Measurements from ENCODE around the gene COL4A2.
"Not testable (repeated sequence)": the region's sequence is repeated elsewhere in the genome, so short reads cannot be mapped to it uniquely, and the experiment has no call there.

Gene COL4A2

DNA sequence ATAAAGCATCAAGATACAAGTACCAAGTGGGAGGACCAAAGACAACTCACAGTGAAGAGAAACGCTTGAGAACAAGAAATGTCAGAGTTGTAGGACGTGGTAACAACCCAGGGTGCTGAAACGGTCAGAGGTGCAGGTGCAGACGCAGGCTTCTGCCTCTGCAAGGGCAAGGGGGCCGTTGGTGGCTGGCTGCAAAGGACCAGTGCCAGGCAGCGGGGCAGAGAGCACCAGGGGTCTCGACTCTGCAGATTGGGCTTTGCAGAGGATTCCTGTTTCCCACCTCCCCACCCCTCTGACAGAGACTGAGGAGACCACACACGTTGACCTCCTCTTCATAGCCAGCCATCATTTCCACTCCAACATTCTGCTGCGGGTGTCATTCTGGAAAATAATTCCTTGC, 216.1 kb downstream of the COL4A2 start:
- no peak for FAIRE-seq

DNA sequence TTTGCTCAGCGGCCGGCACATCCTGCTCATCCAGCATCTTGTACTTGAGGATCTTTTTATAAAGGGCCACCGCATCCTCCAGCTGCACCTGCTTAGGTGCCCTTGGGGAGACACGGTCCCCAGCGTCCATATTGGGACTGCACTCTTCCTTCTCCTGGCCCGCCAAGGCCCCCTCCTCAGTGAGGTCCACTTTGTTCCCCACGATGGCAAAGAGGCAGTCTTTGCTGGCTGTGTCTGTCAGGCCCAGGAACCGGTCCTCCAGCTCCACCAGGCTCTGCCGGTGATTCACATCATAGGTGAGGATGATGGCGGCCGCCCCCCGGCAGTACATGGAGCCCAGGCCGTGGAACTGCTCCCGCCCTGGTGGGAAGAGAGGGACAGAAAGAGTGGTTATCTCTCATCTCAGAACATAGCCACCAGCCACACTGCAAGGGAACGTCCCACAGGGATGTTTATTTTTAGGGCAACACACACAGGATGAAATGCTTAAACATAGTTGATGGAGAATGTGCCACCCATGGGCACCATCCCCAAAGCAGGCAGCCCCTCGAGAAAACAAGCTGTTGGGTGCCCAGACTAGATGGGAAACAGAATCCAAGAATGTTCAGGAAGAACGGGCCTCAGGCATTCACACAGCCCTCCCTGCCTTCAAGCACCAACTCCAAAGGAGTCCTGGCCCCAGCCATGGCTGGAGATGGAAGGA, 216.9 kb downstream of the COL4A2 start:
- no peak for FAIRE-seq

DNA sequence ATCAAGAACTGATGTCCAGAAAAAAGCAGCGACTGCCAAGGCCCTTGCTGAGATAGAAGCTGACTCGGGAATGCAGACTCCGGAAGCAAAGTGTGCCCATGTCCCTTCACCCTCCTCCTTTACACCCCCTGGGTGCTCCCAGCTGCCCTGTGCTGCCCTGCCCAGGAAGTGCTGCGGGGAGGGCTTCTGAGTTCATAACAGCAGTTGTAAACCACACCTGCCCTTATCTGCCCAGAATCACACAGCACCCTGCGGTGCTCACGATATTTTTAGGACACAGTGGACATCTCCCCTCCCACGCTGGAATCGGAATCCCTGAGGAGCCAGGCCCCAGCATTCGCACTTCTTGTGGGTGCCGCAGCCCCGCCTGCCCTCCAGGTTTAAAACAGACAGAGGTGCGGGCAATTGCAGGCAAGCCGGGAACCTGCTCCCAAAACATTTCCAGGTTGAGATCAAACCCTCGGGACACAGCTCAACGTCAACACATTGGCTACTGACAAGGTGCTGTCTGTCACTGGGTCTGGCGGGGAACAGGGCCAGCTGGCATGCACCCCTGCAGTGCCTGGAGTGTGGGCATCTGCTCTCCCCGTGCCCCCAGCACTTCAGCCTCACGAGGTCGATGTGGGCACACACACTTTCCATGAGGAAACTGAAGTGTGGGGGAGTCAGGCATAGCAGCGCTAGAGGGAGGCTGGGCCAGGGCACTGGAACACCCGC, 217.6 kb downstream of the COL4A2 start:
- FAIRE-seq: no peak

DNA sequence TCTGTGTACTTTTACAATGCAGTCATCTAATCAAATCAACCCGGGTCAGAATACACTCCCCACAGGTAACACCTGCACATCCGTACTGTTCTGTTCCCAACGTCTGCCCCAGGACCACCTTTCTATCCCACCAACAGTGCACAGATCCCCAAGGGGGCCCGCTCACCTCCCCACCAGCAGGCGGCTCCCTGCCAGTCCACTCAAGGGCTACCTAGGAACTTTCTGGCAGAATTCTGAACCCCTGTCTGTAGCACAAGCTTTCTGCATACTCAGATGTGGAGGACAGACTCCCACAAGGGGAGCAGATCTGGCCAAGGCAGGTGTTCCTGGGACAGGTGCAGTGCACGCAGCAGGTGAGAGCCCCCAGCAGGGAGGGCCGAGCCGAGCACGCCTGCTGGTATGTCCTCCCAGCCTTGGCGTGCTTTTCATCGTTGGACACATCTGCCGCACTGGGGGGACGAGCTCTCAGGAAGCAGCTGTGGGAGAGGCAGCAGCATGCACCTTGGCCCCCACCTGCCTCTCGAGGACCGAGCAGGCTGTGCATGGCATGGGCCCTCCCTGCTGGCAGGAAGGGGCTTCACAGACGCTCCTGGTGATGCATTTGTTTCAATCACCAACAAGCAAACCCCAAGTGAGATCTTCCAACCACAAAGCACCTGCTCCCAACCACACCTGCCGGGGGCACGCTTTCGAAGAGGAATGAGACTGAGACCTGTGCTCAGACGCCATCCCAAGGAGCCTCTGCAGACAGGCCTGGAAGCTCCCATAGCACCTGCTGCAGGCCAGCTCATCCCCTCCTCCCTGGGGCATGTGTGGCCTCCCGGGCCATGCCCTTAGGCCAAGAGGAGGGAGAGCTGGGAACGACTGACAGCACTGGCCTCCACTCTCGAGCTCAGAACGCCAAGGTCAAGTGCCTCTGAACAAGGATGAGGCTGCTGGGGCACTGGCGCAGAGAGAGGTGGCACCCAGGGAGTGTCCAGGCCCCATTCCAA, 218.5 kb downstream of the COL4A2 start:
- no peak for FAIRE-seq

DNA sequence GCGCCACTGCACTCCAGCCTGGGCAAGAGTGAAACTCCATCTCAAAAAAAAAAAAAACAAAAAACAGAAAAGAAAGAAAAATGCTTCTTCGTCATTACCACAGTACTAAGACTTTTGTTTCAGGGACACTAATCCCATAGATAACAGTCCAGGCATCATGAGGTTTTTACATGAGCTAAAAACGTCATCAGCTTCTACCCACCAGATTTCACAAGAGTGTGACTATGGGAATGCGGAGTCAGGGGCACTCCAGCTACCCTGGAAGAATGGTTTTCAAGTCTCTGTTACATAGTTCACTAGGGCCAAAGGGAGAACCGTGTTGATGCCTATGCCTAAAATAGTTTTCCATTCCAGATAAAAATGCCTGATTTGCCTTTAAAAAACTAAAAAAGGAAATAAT, 221.3 kb downstream of the COL4A2 start:
- FAIRE-seq: no peak

DNA sequence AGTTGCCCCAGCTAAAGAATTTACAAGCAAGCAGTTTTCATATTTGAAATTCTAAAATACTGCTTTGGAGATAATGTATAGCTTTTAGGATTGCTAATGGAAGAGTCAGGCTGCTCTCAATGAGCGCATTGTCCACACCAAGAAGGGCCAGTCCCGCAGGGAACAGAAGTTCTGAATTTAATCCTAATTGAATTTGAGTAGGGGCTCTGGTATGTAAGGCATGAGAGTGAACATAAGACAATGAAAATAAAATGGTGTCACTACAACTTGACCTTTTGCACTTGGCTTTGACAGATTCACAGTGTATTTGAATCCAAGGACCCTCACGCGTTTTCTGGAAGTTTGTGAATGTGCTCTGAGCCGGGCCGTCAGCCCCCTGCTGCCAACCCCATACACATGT, 221.8 kb downstream of the COL4A2 start:
- FAIRE-seq: no peak

DNA sequence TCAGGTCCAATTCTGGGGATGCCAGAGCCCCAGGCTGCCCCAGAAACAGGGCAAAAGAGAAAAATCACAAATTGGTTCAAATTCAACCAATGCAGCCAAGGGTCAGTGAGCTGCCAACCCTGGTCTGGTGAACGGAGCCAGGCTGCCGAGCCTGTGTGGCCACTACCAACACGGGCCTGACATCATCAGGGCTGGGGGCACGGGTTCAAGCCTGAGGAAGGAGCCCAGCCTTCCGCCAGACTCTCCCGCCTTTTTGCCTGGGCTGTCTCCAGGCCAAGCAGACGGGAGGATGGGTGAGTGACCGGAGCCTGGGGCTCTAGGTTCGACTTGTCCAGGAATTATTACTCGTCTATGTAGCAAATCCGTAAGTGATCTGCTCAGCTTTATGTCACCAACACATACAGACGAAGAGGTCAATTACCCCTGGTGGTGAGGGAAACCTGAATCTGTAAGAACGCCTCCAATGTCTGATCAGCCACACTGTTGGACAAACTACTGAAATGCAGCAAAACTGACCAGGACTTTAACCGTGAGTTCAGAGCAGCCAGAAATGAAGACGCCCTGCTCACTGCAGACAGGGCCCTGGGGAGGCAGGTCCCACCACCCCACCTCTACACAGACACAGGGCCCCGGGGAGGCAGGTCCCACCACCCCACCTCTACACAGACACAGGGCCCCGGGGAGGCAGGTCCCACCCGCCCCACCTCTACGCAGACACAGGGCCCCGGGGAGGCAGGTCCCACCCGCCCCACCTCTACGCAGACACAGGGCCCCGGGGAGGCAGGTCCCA, 222.6 kb downstream of the COL4A2 start:
- FAIRE-seq: no peak

DNA sequence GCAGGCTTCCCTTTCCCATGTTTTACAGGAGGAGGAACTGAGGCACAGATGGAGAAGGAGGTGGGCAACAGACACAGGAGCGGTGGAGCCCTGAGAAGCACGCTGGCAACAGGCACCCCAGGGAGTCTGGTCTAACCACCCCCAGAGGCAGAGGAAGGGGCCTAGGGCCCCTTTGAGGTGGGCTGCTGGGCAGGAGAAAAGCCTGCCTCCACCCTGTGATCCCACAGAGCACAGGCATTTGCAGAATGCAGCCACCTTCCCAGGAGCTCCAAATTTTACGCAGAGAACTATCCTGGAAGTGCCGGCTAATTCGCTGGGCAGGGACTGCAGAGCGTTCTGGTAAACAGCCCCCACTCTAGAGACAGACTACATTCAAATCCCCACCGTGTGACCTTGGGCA, 224.0 kb downstream of the COL4A2 start:
- FAIRE-seq: no peak

DNA sequence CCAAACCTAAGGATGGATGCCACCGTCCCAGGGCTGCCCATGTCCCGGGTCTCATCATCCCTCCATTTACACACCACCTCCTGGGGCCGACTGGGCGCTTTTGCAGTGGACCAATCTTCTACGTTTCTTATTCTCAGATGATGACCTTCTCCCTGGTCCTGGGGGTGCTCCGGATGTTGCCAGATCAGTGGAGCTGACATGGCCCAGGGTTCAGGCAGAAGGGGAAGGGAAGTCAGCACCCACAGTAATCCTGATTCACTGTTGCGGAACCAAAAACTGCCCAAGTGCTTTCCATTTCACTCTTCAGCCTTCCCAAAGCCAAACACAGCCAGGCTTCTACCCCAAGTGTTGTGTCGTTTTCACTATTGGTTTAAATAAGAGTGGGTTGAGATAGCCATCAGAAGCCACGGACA, 224.6 kb downstream of the COL4A2 start:
- FAIRE-seq: no peak

DNA sequence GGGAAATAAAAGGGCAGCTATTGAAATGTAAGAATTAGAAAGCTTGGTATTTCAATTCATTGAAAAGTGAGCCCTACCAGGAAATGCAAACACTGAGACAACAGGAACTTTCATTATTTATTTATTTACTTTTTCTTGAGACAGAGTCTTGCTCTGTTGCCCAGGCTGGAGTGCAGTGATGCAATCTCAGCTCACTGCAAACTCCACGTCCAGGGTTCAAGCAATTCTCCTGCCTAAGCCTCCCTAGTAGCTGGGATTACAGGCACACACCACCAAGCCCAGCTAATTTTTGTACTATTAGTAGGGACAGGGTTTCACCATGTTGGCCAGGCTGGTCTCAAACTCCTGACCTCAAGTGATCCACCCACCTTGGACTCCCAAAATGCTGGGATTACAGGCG, 225.2 kb downstream of the COL4A2 start:
- not testable (repeated sequence) for FAIRE-seq

DNA sequence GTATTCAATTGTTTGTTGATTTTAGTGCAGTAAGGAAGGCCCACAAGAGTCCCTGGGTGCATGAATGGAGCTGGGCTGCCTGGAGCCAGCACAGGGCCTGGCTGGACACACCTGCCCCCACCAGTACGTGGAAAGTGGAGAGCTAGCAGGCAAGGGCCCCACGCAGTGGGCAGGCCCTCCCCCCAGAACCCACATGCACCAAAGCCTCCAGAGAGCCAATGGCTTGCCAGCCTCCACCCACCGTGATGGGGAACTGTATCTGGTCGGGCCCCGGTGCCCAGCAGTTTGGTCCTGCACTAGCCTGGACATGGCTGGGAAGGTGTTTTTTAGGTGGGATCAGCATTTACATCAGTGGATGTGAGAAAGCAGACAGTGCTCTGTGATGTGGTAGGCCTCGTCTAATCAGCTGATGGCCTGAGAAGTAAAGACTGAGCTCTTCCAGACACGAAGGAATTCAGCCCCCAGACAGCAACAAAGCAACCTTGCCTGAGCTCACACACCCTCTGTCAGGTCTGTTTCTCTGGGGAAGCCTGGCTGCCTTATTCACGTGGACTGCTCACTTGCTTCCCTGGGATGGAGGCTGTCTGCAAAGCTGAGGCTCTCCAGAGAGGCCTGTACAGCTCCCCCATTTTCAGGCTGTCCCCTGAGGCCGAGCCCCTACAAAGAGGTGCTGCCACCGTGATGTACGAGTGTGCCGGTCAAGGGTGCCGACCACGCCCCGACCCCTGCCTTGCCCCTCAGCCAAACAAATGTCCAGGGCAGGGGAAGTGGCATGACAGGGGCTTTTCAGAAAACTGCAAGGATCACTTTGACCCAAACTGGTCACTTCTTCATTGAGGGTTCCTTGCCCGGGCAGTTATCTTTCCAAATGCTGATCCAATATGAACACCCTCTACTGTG, 226.9 kb downstream of the COL4A2 start:
- no peak for FAIRE-seq

DNA sequence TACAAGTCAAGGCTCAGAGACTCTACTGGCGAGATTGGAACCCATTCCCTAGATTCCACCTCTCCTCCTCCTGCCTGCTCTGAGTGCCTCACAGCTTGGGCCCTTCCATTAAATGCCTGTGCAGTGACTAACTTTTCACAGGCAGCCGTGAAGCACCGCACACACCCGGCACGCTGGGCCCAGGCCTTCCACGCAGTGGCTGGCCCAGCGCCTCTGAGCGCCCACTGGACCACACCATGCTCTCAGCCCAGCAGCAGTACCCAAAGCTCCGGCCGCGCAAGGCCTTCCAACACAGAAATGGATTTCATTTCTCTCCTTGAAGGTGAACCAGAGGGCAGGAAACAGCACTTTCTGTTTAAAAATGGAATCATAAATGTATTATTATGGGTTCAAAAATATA, 228.4 kb downstream of the COL4A2 start:
- no peak for FAIRE-seq

DNA sequence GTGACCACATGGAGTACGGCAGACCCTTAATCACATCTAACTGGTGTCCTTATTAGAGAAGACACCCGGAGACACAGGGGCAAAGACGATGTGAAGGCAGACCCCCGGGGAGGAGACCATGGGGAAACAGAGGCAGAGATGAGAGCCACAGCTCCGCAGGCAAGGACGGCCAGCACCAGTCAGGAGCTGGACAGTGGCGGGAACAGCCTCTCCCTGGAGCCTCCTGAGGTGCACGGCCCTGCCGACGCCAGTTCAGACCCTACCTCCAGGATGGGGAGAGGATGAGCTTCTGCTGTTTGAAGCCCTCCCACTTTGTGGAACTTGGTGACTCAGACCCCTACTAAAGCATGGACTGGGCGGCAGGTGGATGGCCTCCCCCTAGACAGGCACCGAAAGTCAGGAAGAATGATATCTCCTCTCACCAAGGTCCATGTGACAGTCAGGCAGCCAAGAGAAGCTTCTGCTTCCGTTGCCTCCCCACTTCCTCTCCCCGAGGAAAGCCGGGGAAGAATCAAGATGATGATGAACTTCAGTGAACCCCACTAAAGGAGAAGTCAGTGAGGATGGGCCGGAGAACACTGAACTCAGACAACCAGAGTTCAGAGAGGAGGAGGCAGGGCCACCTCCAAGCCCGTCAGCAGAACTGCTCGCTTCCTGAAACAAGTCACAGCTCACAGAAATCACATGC, 229.1 kb downstream of the COL4A2 start:
- FAIRE-seq: no peak

DNA sequence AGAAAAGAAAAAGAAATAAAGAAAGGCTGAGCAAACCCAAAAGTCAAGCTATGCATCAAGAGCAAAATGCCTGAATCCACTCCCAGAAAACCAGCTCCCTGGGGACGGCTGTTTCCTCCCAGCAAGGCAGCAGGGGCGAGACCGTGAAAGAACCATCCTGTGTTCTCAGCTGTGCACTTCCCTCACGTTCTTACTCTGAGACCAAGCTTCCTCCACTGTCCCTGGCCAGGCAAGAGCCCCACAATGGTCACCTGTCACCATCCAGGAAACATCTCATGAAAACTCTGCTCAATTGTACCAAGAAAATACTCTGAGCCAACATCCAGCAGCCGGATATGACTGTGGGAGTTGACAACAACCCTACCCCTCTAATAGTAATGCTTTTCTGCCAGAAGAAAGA, 231.5 kb downstream of the COL4A2 start:
- FAIRE-seq: no peak

DNA sequence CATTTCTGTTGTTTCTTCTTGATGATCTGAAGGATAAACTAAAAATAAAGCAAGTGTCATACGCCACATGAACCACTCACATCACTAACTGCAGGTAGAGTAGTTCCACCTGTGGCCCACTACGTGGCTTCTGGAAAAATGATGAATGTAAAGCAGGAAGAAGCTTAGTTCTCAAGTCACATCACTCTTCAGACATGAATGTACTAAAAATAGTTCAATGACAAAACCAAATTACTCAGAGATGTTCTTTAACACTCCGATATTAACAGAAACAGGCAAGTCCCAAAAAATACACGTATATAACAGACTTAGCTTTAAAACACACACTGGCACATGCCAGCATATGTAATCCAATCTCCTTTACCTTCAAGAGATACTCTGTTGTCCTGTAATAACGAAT, 232.8 kb downstream of the COL4A2 start:
- no peak for FAIRE-seq

DNA sequence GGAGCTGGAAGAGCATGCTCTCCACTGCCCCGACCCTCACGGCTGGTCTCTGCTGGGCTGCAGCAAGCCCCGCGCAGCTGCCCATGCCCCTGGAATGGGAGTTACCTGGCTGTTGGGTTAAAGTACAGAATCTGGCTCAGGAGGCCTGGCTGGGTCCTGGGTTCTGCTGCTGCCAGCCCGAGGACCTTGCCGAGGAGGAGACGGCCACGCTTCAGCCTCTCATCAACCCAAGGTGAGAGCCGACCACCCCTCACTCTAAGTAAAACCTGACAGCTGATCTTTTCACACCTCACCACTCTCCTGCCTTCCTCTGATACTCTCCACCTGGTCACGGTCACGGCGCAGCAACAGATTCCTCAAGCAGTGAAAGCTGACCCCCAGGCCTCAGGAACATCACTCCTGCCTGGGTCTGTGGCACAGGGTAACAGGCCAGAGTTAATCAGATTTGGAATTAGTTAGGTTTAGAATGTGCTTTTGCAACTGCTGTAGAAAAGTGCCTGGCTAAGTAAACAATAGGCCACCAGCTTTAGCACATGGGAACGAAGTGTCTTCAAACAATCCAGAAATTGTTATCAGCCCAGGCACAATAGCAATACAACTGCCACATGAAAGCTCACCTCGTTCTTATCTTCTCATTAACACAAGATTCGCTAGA, 233.9 kb downstream of the COL4A2 start:
- no peak for FAIRE-seq

DNA sequence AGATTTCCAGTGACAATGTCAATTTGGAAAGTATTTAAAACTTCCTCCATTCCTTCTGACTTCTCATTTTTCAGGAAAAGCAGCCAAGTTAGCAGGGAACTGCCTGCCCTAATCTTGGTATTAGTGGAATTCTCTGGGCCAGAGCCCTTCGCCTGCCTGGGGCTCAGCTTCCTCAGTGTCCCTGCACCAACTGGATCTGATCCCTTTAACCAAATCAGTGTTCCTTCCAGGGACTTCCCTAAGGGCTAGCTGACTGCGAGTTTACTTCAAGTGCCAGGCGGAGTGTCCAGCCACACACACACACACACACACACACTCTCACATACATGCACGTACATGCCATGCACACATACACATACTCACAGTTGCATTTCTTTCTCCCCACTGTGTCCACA, 234.4 kb downstream of the COL4A2 start:
- FAIRE-seq: no peak

DNA sequence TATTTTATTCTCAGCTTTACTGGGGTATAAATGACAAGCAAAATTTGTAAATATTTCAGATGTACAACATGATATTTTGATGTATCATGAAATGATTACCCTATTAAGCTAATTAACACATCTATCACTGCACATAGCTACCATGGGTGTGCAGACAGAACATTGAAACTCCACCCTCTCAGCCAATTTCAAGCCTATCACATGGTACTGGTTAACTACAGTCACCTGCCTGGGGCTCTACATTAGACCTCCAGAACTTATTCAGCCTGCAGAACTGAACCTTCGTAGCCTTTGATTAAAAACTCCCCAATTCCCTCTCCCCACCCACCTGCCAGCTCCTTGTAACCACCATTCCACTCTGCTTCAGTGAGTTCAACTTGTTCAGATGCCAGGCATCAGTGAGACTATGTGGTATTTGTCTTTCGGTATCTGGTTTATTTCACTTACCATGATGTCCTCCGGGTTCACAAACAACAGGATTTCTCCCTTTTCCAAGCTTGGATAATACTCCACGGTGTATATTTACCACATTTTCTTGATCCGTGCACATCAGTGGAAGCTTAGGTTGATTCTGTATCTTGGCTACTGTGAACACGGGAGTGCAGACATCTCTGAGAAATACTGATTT, 235.2 kb downstream of the COL4A2 start:
- no peak for FAIRE-seq

DNA sequence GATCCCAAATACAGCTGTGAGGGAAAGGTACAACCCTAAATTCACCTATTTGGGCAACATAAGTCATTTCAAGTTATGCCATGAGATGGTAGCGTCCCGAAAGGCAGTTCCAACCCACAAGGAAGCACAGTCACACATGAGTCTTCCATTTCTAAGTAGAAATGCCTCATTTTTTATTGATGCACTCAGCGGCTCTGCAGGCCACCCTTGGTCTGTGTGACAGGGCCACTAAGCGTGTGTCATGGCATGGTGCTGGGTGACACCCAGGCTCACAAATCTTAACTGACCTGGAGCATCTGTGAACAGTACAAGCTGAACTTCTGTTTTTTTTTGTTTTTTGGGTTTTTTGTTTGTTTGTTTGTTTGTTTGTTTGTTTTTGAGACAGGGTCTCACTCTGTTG, 239.3 kb downstream of the COL4A2 start:
- no peak for FAIRE-seq

DNA sequence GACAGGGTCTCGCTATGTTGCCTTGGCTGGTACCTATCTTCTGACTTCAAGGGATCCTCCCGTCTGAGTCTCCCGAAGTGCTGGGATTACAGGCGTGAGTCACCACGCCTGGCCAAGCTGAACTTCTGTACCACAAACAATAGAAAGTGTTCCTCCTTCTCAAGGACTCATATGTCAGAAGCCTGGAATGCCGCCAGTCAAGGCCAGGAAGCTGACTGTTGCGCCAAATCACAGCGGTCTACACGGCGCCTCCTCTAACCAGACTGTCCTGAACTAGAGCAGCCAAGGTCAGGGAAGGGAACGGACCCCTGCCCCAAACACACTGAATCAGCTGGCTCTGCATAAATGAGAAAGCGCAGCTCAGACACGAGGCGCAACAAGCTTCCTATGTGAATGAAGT, 239.8 kb downstream of the COL4A2 start:
- no peak for FAIRE-seq

Measured in G401.6 (cell line).